Right kidney (tissue), 9 donors: ENCODE data around the gene ETNK2.

Experiments
- DNase-seq: peaks from one replicate; pipeline ENCODE4 v3.0.0-alpha.2; 2016
- long read RNA-seq, 8 donors: transcript quantifications; one replicate each; lab custom pipeline, GENCODE V29; 2026

ETNK2 gene, protein sequence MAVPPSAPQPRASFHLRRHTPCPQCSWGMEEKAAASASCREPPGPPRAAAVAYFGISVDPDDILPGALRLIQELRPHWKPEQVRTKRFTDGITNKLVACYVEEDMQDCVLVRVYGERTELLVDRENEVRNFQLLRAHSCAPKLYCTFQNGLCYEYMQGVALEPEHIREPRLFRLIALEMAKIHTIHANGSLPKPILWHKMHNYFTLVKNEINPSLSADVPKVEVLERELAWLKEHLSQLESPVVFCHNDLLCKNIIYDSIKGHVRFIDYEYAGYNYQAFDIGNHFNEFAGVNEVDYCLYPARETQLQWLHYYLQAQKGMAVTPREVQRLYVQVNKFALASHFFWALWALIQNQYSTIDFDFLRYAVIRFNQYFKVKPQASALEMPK
- long read RNA-seq, donor 1, transcript ETNK2-203 (8 exons, 2,434 nt), result major isoform, 7 of 8 reads
- long read RNA-seq, donor 1, partial matches to known transcripts, result 0 of 8 reads
- long read RNA-seq, donor 1, other reads (novel, unspliced or antisense), result 0 of 8 reads
- long read RNA-seq, donor 2, transcript ETNK2-203 (8 exons, 2,434 nt), result major isoform, 9 of 16 reads
- long read RNA-seq, donor 2, partial matches to known transcripts, result 6 of 16 reads
- long read RNA-seq, donor 2, other reads (novel, unspliced or antisense), result 0 of 16 reads
- long read RNA-seq, donor 3, partial matches to known transcripts, result 5 of 10 reads
- long read RNA-seq, donor 3, other reads (novel, unspliced or antisense), result 0 of 10 reads
- long read RNA-seq, donor 4, transcript ETNK2-203 (8 exons, 2,434 nt), result major isoform, 11 of 11 reads
- long read RNA-seq, donor 4, partial matches to known transcripts, result 0 of 11 reads
- long read RNA-seq, donor 4, other reads (novel, unspliced or antisense), result 0 of 11 reads
- long read RNA-seq, donor 5, transcript ETNK2-203 (8 exons, 2,434 nt), result major isoform, 8 of 10 reads
- long read RNA-seq, donor 5, partial matches to known transcripts, result 0 of 10 reads
- long read RNA-seq, donor 5, other reads (novel, unspliced or antisense), result 0 of 10 reads
- long read RNA-seq, donor 6, transcript ETNK2-203 (8 exons, 2,434 nt), result major isoform, 6 of 6 reads
- long read RNA-seq, donor 6, partial matches to known transcripts, result 0 of 6 reads
- long read RNA-seq, donor 6, other reads (novel, unspliced or antisense), result 0 of 6 reads
- long read RNA-seq, donor 7, transcript ETNK2-203 (8 exons, 2,434 nt), result major isoform, 10 of 20 reads
- long read RNA-seq, donor 7, partial matches to known transcripts, result 7 of 20 reads
- long read RNA-seq, donor 7, other reads (novel, unspliced or antisense), result 0 of 20 reads
- long read RNA-seq, donor 8, transcript ETNK2-203 (8 exons, 2,434 nt), result major isoform, 9 of 11 reads
- long read RNA-seq, donor 8, partial matches to known transcripts, result 0 of 11 reads
- long read RNA-seq, donor 8, other reads (novel, unspliced or antisense), result 0 of 11 reads

GRCh38 chr1:204151552-204152309, at the start of gene ETNK2:
Gene ETNK2 (minus strand): TSS chr1:204152044. CDS start chr1:204151852, 192 bp downstream.
- DNase-seq, result peak; percentile 87

DNA sequence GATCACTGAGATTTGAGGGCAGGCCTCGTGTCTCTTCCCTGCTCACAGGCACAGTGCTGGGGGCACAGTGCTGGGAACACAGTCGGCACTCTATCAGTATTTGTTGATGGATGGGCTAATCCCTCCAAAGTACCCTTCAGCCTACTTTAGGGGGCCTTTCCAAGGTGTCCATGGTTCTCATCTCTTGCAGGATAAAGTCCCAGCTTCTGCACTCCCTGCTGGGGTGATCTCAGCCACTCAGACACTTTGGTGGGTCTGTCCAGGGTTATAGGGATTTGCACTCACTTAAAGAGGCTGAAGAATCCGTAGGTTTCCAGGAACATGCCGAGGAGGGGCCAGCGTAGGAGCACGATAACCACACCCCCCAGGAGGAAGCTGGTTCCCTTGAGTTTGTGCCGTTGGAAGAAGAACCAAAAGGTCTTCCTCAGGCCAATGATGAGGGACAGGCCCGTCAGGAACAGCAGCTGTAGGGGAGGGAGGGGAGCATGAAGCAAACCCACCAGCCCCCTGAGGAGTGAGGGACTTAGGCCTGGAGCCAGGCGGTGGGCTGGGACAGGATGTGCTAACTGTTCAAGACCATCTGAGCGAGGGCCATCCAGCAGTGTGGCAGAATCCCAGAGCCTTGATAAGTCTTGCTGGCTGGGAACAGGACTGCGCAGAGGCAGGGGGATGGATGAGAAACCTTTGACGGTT, 49.6 kb upstream of the ETNK2 start:
- no peak for DNase-seq

GRCh38 chr1:204199579-204199978, 47.7 kb upstream of the ETNK2 start:
- no peak for DNase-seq

- DNase-seq, result no peak
Observed at GRCh38 chr1:204198348-204199340, 46.8 kb upstream of the ETNK2 start.

DNA sequence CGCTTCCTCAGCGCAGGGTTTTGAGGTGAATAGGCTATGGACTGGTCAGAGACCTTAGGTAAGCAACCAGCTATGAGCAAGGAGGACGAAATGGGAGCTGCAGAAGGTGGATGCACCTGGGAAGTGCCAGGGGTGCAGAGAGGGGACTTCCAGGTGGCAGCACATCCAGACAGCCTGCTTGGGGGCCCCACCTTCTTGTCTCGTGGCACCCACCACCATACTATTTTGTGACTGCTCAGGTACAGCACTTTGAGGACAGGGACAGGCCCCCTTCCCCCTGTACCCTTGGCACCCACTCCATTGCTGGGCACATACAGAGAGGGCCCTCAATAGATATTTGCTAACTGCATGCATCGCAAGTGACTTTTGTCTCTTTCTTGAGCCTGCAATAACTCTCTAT, 45.2 kb upstream of the ETNK2 start:
- no peak for DNase-seq

DNA sequence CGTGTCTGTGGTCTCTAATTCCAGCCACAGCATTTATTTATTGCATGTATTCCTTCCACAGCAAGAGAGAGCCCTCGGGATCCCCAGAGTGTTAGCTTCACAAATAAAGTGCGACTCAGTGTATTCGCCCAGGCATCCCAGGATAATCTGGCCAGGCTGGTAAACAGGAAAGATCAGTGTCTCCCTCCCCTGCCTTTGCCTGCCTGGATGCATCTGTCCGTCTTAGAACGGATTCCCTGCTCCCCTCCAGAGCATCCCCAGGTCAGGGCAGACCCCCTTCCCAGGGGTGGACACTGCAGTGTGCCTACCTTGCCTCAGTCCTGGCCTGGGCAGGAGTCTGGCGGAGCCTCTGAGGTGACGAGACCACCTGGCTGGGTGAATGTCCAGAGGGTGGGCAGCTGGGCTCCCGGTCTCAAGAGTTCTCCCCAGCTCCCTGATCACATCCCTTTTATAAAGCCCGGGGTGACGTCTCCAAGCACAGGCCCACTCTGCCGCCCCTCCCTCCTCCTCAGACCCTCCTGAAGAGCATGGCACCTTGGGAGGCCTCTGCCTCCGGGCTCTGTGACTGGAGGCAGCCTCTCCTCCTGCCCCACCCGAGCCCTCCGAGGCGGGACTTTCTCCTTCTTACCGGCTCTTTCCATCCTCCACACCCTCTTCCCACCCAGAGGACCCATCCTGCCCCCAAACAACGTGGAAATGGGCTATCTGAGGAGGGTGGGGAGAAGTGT, 44.4 kb upstream of the ETNK2 start, which contains the start of gene KISS1:
Gene KISS1, minus strand, starts transcription at position 424 of the 728 bp plus-strand sequence. CDS start 3,615 bp downstream, outside the sequence.
- DNase-seq, result no peak

GRCh38 chr1:204194771-204195170, 42.9 kb upstream of the ETNK2 start:
- DNase-seq, result no peak

DNA sequence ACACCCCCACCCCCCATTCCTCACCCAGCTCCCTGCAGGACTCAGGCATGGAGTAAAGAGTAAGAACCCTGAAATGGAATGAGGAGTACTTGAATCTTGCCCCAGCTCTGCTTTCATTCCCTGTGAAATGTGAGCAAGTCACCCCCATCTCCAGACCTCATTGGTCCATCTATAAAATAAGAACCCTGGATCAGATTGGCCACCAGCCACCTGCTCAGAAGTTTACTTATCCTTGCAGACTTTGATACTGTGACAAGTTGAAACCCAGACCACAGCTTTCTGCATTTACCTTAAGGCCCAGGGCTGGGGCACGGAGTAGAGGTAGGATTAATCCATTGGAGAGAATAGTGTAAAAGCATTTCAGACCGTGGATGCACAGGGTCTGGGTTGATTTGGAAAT, 42.2 kb upstream of the ETNK2 start:
- DNase-seq, result no peak

- no peak for DNase-seq
Observed at GRCh38 chr1:204192589-204193352, 40.9 kb upstream of the ETNK2 start.

GRCh38 chr1:204192046-204192445, 40.2 kb upstream of the ETNK2 start:
- no peak for DNase-seq

- no peak for DNase-seq
Observed at GRCh38 chr1:204191456-204191855, 39.6 kb upstream of the ETNK2 start.

GRCh38 chr1:204190212-204191211, 38.7 kb upstream of the ETNK2 start:
- DNase-seq, result peak; percentile 45

DNA sequence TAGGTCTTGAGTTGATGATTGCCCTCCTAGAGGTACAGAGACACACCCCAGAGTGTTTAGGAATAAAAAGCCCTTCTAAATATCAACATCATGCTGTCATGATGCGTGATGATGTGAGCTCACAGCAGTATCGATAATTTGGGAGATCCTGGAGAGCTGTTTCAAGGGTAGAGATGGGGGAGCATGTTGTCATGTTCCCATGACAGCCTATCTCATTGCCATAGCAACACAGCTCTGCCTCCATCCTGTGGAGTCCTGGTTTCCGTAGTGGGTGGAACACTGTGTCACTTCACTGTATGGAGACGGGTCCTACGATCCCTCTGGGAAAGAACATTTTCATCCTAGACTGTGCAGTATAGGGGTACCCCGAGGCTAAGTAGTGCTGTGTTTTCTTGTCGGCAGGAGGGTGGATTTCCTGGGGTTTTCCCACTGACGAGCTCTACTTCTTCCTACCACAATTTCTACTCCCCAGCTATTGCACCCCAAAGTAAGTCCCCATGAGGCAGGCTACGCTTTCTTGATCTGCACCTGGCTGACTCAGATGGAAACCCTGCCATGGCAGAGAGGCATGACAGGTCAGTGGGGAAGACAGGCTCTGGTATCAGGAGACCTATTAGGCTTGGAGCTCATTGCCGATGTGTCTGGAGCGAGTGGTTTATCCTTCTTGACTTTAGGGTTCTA, 37.3 kb upstream of the ETNK2 start:
- no peak for DNase-seq

DNA sequence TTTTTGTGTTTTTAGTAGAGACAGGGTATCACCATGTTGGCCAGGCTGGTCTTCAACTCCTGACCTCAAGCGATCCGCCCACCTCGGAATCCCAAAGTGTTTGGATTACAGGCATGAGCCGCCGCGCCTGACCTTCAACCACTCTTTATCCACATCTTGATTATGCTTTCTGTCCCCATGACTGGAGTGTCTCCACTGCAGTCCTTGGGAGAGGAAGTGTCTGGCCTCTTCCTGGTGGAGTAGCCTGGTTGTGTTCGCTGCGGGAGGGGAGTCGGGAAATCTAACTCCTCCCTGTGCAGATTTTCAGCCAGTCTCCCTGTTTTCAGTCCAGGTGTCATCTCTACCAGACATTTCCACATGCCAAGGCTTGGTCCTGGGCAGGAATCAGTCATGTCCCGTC, 34.8 kb upstream of the ETNK2 start:
- DNase-seq, result no peak

- DNase-seq, result no peak
Observed at GRCh38 chr1:204181116-204181515, 29.3 kb upstream of the ETNK2 start.

GRCh38 chr1:204180133-204180532, 28.3 kb upstream of the ETNK2 start:
- DNase-seq, result no peak
